Right atrium auricular region (tissue), 2 donors: ENCODE results near the gene MLC1. TPM values are rescaled to one million over a fixed set of nuclear protein-coding genes. Genes with fewer than 3 reads are reported as not detected.

Experiments
- DNase-seq: peaks from one replicate; pipeline ENCODE4 v3.0.0-alpha.2; 2019; ENCODE audit warnings: low spot score
- H3K27ac ChIP-seq, 2 donors: fragments of 200-600 bp; sonication (generic); 1 replicate in 1 of 2; 2 replicates in 1 of 2; pipeline ENCODE4 v1.5.1; 2016 to 2019
- H3K27me3 ChIP-seq, 2 donors: fragments of 200-600 bp; sonication (generic); one replicate each; pipeline versions ENCODE4 v1.5.1 to v1.6.0; 2017 to 2019
- H3K36me3 ChIP-seq: fragments of 200-600 bp; sonication (generic); one replicate; pipeline ENCODE4 v1.5.1; 2016
- H3K4me1 ChIP-seq, 2 donors: fragments of 200-600 bp; sonication (generic); one replicate each; pipeline versions ENCODE4 v1.5.1 to v1.6.0; 2017 to 2019
- H3K4me3 ChIP-seq, 2 donors: fragments of 200-600 bp; sonication (generic); 1 replicate in 1 of 2; 2 replicates in 1 of 2; pipeline ENCODE4 v1.5.1; 2017 to 2019; ENCODE audit warnings: mild to moderate bottlenecking in 1 of 2, moderate library complexity in 1 of 2
- H3K9me3 ChIP-seq, 2 donors: fragments of 200-600 bp; sonication (generic); one replicate each; pipeline ENCODE4 v1.5.1; 2019
- total RNA-seq, 2 donors: library from RNA; depleted of rRNA; stranded (reverse); fragments of >200 nt; gene quantifications; one replicate each; pipeline ENCODE4 v1.1.0, GENCODE V29; 2016
- TF ChIP-seq, protein P1 (sequence below), 2 donors: fragments of 200-600 bp; sonication (generic); IDR thresholded peaks; one replicate each; pipeline ENCODE4 v1.5.1; 2019; ENCODE audit warnings: antibody characterized with exemption in 2 of 2

Gene MLC1
- total RNA-seq, 2 donors from 2014 or later = 0.71 TPM; not detected in 1

DNA sequence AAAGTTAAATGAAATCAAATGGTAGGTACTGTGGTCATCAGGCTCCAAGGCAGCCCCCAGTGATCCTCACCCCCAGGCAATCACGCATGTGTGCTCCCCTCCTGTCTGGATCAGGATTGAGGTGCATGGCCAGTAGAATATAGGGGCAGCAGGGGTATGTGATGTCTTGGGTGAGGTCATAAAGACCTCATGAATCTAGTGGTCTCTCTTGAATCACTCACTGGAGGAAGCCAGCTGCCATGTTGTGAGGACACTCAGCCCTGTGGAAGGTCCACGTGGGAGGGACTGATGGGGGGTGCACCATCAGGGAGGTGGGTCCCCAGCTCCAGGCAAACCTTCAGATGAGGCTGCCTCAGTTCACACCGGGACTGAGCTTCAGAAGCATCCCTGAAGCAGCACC lies 65.9 kb downstream of the MLC1 start:
- Histone ChIP-seq H3K27ac (no peak overlapping the region), H3K4me1 (peaks cover 0 to 7% of the 10 kb centered on the region in 2 donors), H3K36me3 (no peaks in the 10 kb centered on the region), H3K27me3 (peaks cover 0 to 9% of the 10 kb centered on the region in 2 donors), H3K9me3 (no peaks in the 10 kb centered on the region), H3K4me3 (no peak overlapping the region)
- no peak for DNase-seq
- TF ChIP-seq, protein P1, sequence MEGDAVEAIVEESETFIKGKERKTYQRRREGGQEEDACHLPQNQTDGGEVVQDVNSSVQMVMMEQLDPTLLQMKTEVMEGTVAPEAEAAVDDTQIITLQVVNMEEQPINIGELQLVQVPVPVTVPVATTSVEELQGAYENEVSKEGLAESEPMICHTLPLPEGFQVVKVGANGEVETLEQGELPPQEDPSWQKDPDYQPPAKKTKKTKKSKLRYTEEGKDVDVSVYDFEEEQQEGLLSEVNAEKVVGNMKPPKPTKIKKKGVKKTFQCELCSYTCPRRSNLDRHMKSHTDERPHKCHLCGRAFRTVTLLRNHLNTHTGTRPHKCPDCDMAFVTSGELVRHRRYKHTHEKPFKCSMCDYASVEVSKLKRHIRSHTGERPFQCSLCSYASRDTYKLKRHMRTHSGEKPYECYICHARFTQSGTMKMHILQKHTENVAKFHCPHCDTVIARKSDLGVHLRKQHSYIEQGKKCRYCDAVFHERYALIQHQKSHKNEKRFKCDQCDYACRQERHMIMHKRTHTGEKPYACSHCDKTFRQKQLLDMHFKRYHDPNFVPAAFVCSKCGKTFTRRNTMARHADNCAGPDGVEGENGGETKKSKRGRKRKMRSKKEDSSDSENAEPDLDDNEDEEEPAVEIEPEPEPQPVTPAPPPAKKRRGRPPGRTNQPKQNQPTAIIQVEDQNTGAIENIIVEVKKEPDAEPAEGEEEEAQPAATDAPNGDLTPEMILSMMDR (IDR thresholded peaks at IDR 0.05) = no peak

DNA sequence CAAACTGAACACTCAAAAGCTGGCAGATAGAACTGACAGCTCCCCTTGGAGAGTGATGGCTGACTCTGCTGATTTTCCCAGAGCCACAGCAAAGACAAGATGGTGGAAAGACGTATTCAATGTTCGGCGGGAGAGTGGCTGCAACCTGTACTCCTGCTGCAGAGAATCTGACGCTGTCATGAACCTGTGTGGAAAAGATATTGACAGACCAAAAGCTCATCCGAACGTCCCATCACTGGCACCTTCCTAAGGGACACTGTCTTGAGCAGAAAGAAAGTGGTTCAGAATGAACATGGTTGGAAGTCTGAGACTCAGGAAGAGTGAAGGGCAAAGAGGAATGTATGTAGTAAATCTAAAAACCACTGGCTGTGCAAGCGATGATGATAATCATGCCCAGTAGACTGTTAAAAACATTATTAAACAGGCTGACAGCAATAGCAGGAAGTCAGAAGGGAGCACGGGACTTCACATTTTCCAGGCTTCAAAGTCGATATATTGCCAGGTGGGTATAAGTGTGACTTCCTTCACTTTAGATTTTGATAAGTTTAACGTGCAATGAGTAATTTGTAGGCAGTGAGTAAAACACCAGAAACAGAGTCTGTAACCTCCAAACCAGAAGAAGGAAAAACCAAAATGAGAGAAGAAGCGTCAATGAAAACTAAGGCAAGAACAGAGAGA lies 66.5 kb downstream of the MLC1 start:
- H3K9me3 ChIP-seq = no peaks in the 10 kb centered on the region
- H3K27ac ChIP-seq = no peak overlapping the region
- peaks cover 0 to 8% of the 10 kb centered on the region in 2 donors for H3K4me1 ChIP-seq
- H3K36me3 ChIP-seq = no peaks in the 10 kb centered on the region
- TF ChIP-seq, protein P1 (IDR thresholded peaks at IDR 0.05) = no peak
- H3K4me3 ChIP-seq = no peak overlapping the region
- H3K27me3 ChIP-seq = peaks cover 0 to 14% of the 10 kb centered on the region in 2 donors
- DNase-seq = no peak

DNA sequence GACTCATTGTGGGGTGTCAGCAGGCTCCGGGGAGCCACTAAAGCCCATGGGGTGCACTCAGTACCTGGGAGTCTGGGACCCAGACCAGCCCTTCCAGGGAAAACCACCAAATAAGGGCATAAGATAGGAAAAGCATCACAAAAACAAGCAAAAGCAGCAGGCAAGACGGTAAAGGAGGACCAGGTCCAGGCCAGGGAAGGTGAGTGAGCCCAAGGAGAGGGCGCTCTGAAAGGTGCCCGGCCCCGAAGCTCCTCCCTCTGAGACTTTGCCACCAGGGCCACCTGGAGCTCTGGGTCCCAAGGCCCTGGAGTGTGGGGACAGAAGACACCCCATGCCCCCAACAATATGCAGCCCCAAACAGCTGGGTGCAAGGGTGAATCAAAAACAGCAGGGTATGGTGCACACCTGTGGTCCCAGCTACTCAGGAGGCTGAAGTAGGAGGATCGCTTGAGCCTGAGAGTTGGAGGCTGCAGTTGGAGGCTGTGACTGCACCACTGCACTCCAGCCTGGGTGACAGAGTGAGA lies 67.5 kb downstream of the MLC1 start:
- H3K36me3 ChIP-seq = no peaks in the 10 kb centered on the region
- TF ChIP-seq, protein P1 (IDR thresholded peaks at IDR 0.05) = no peak
- peaks cover 0 to 8% of the 10 kb centered on the region in 2 donors for H3K4me1 ChIP-seq
- DNase-seq = no peak
- H3K9me3 ChIP-seq = no peaks in the 10 kb centered on the region
- peaks cover 0 to 16% of the 10 kb centered on the region in 2 donors for H3K27me3 ChIP-seq
- no peak overlapping the region for H3K4me3 ChIP-seq
- no peak overlapping the region for H3K27ac ChIP-seq

DNA sequence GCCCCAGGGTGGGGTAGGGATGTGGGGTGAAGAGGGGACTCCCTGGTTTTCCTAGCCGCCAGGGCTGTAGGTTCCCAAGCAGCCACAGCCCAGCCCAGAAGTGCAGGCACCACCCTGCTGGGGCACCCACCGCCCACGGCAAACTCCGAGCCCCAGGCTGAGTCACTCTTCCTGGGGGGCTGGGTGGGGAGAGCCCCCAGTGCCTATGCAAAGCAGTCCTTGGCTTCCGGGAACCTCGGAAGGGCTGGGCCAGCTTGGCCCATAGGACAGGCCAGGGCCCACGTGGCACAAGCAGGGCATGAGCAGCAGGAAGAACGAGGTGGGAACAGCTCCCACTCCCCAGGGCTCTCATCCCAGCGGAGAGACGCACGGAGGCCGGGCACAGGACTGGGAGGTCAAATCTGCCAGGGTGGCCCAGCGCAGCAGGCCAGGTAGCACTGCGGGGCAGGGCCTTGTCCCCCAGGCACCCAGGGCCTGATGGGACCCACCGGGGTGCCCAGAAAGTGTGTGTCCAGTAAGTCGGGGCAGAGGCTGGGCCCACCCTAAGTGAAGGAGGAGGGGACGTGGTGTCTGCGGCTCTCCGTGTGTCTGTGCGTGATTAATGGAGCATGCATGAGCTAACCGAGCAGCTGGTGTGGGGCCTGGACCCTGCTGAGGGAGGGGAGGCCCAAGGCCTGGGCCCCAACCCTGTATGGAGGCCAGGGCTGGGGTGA lies 68.1 kb downstream of the MLC1 start:
- Histone ChIP-seq H3K4me3 (no peak overlapping the region), H3K9me3 (no peaks in the 10 kb centered on the region), H3K27me3 (peaks cover 0 to 18% of the 10 kb centered on the region in 2 donors), H3K27ac (no peak overlapping the region), H3K4me1 (peaks cover 0 to 8% of the 10 kb centered on the region in 2 donors), H3K36me3 (no peaks in the 10 kb centered on the region)
- no peak for DNase-seq
- TF ChIP-seq, protein P1 (IDR thresholded peaks at IDR 0.05) = no peak

DNA sequence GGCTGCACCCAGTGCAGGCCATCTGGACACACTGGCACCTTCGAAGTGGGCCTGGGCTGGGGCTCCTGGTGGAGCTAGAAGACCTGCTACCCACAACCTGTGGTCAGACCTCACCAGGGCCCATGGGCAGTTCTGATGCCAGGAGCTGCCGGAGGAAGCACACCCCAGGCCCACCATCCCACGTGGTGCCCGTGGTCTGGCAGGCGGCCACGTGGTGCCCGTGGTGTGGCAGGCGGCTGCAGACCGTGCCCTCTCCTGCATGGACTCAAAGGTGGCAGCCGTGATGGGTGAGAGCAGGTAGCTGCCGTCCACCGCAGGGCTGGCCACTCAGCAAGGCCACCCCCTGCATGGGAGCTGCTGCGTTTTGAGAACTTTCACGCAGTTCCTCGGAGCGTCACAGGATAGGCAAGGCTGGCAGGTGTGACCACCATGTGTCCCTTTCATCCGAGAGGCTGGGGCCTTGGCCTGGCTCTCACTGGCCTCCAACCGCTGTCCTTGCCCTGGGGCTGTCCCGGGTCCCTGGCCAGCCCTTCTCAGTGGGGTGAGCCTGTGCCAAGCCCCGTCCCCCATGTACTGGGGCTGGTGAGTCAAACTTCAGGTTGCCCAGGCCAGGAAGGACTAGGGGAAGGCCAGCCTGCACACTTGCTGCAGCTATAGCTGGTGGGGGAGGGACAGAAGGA lies 68.8 kb downstream of the MLC1 start:
- Histone ChIP-seq H3K27me3 (peaks cover 0 to 25% of the 10 kb centered on the region in 2 donors), H3K4me1 (peaks cover 0 to 8% of the 10 kb centered on the region in 2 donors), H3K36me3 (no peaks in the 10 kb centered on the region), H3K9me3 (no peaks in the 10 kb centered on the region), H3K27ac (no peak overlapping the region), H3K4me3 (no peak overlapping the region)
- no peak for DNase-seq
- TF ChIP-seq, protein P1 (IDR thresholded peaks at IDR 0.05) = no peak
